B cell (primary cell): ENCODE results near the gene SLC10A2.

Experiments used
- CTCF ChIP-seq: fragments of 200-600 bp; IDR thresholded peaks from one replicate; pipeline ENCODE4 v1.8.0; 2022; ENCODE audit warnings: antibody characterized with exemption, mild to moderate bottlenecking
- EZH2 ChIP-seq: IDR thresholded peaks from 2 replicates; pipeline ENCODE4 v1.6.1; 2012; ENCODE audit warnings: borderline replicate concordance, low read depth, mild to moderate bottlenecking, moderate library complexity, low read length; ENCODE audit not compliant: insufficient read depth, poor library complexity, severe bottlenecking

- no peak for TF ChIP-seq CTCF
- TF ChIP-seq EZH2, result no peak
These were observed 22.2 kb downstream of the SLC10A2 start for GRCh38 chr13:103044056-103044455.
